SU-DHL-6 (cell line): ENCODE results near the gene NUDT11.

ENCODE experiments used
- CTCF ChIP-seq: fragments of 200-600 bp; sonication (generic); IDR thresholded peaks from one replicate; pipeline ENCODE4 v1.5.1; 2017; ENCODE audit warnings: antibody characterized with exemption, mild to moderate bottlenecking, low read length, moderate library complexity; ENCODE audit not compliant: insufficient read depth, poor library complexity, severe bottlenecking
- EZH2phosphoT487 ChIP-seq: fragments of 200-600 bp; sonication (generic), shearing (Covaris generic); conservative IDR thresholded peaks from 2 replicates; pipeline ENCODE4 v1.6.1; 2018; ENCODE audit warnings: mild to moderate bottlenecking, antibody characterized with exemption, low read length, moderate library complexity, mixed read lengths

- TF ChIP-seq CTCF (no peak), EZH2phosphoT487 (no peak)
These were observed 56.0 kb downstream of the NUDT11 start for GRCh38 chrX:51440365-51440764.
